Stimulated activated CD4-positive, alpha-beta T cell treated with anti-CD3 and anti-CD28 coated beads, TNF-alpha, amount 100 ng/mL, for 48 hours (primary cell): Measurements from ENCODE around the gene PAM16.
"Not testable (repeated sequence)": the region's sequence is repeated elsewhere in the genome, so short reads cannot be mapped to it uniquely, and the experiment has no call there.

Experiments
- DNase-seq, 3 donors: peaks; one replicate each; pipeline ENCODE4 v3.0.0-alpha.2; 2020; ENCODE audit warnings: low read depth in 3 of 3

The PAM16 gene

DNA sequence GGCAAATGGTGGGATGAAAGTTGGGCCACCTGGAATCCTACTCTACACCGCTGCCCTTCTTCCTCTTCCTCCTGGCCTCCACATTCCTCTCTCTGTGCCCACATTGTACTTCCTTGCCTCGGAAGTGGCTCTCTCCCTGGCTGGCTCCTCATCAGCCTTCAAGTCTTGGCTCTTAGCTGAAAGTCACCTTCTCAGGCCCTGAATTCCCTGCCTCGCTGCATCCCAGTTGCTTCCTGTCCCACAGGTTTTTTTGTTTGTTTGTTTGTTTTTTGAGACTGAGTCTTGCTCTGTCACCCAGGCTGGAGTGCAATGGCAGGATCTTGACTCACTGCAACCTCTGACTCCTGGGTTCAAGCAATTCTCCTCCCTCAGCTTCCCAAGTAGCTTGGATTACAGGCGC, 2.6 kb upstream of the PAM16 start:
- DNase-seq, result no peak

GRCh38 chr16:4352843-4353242, 1.7 kb upstream of the PAM16 start:
- DNase-seq, result no peak

DNA sequence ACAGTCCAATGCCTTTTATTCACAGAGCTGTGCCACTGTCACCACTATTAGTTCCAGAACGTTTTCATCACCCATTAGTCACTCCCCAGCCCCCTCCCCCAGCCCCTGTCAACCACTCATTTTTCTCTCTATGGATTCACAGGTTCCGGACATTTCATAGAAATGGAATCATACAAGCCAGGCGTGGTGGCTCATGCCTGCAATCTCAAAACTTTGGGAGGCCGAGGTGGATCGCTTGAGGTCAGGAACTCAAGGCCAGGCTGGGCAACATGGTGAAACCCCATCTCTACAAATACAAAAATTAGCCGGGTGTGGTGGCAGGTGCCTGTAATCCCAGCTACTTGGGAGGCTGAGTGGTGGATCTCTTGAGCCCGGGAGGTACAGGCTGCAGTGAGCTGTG, 759 bp upstream of the PAM16 start:
- no peak for DNase-seq

DNA sequence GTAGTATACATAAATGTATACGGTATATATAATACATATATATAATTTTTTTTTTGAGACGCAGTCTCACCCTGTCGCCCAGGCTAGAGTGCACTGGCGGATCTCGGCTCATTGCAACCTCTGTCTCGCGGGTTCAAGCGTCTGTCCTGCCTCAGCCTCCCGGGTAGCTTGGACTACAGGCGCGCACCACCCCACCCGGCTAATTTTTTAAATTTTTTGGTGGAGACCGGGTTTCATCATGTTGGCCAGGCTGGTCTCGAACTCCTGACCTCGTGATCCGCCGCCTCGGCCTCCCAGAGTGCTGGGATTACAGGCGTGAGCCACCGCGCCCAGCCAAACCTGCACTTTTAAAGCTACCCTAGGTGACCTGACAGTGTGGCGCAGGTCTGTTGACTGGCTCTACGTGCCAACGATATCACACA, 745 bp downstream of the PAM16 start:
- DNase-seq, result no peak

DNA sequence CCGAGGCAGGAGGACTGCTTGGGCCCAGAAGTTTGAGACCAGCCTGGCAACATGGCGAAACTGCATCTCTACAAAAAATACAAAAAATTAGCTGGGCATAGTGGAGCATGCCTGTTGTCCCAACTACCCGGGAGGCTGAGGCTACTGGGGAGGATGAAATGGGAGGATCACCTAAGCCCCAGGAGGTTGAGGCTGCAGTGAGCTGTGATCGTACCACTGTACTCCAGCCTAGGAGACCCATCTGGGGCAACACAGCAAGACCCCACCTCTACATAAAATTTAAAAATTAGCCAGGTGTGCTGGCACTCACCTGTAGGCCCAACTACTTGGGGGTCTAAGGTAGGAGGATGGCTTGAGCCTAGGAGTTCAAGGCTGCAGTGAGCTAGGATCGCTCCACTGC, 1.8 kb downstream of the PAM16 start:
- DNase-seq, result no peak

- DNase-seq, result no peak
Measured at GRCh38 chr16:4347765-4348509, 3.2 kb downstream of the PAM16 start.

GRCh38 chr16:4347010-4347409, 4.1 kb downstream of the PAM16 start:
- no peak for DNase-seq

- no peak for DNase-seq
Measured at GRCh38 chr16:4345836-4346781, 5.0 kb downstream of the PAM16 start.

GRCh38 chr16:4344983-4345835, 5.9 kb downstream of the PAM16 start:
- DNase-seq, result no peak

- not testable (repeated sequence) for DNase-seq
Measured at GRCh38 chr16:4344300-4344982, 6.7 kb downstream of the PAM16 start.

DNA sequence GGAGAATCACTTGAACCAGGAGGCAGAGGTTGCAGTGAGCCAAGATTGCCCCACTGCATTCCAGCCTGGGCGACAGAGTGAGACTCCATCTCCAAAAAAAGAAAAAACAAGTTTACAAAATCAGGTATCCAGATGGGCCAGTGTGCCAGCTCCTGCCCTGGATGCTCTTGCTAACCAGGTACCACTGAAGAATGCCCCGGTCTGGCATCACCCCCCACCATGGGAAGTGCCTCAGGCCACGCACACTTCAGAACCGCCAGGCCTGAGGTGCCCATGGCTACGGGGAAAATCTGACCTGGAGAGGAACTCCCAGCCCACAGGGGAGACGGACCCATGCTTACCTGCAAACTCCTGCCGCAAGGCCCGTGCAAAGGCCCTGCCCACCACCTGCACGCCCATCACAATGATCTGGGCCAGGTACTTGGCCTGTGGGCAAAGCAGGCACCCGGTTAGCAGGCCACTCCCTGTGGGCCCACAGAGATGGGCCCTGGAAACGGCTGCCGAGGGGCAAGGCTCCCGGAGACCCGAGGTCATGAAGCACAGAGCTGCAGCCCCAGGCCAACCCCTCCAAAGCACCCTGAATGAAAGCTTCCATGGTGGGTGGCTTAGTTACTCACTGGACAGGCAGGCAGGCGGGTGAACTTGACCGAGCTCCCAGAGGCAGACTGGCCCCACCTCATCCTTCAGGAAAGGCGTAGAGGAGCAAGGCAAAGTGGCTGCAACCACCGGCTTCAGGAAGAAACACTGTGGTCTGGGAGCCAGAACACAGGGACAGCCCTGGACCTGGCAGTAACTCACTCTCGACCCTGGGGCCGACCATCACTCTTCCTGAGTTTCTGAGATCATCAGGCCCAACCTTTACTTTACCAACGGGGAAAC, 8.0 kb downstream of the PAM16 start:
- DNase-seq, result no peak

DNA sequence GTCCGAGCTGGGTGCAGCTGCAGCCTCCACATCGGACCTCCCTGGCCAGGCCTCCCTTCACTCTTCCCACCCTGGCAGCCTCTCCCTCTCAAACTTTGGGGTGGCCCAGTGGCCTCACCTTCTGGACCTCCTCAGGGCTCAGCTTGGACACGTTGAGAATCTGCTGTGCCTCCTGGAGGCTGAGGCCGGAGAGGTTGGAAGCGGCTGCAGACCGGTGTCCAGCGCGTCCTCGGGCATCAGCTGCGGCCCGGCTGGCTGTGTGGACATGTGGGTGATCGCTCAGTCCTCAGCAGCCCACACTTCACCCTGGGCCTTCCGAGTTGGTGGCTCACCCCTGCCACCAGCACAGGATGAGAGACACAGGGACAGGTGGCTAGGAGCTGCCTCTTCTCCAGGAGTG, 9.9 kb downstream of the PAM16 start:
- no peak for DNase-seq

- no peak for DNase-seq
Measured at GRCh38 chr16:4340443-4340842, 10.7 kb downstream of the PAM16 start.

GRCh38 chr16:4339909-4340308, 11.2 kb downstream of the PAM16 start:
- DNase-seq, result no peak

- DNase-seq, result no peak
Measured at GRCh38 chr16:4339455-4339854, 11.7 kb downstream of the PAM16 start.

DNA sequence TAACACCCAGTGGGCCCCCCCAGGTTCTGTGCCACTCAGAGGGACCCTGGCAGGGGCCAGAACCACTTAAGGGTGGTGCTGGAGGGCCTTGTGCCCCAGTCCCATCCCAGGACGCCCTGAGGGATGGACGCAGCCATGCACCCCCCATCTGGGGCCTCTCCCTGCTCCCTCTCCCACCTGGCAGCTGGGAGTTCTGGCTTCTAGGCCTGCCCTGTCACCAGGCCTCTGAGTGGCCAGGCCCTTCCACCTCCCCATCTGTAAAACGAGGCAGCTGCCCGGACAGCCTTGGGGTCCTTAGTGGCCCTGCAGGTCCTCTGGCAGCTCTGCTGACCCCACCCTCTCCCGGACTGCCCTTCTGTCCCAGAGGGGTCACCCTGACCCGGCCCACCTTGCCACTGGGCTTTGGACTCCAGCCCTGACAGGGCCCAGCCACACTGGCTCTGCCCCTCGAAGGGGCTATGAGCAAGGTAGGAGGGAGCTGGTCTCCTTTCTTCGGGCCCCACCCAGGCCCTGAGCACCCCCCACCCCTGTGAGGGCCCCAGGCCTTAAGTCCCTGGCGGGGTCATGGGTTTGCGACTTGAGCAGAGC, 12.3 kb downstream of the PAM16 start:
- DNase-seq, result no peak

DNA sequence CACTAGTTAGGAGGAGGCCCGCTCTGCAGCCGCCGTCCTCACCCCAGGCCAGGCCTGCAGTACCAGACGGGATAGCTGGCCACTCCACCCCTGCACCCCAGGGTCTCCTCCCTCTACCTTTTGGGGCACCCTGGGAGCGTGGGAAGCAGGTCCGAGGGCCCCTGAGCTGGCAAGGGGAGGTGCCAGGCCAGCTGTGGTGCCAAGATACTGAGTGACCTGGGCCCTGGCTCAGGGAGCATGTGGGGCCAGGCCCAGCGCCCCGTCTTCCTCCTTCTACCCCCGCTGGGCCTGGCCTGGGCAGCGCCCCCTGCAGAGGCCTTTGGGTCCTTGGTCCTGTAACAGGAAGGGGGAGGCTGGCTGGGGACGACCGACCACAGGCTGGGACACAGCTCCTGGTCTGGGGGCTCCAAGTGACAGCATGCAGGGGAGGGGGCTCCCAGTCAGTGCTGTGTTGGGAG, 13.0 kb downstream of the PAM16 start:
- no peak for DNase-seq

- DNase-seq, result no peak
Measured at GRCh38 chr16:4337540-4338088, 13.5 kb downstream of the PAM16 start.

DNA sequence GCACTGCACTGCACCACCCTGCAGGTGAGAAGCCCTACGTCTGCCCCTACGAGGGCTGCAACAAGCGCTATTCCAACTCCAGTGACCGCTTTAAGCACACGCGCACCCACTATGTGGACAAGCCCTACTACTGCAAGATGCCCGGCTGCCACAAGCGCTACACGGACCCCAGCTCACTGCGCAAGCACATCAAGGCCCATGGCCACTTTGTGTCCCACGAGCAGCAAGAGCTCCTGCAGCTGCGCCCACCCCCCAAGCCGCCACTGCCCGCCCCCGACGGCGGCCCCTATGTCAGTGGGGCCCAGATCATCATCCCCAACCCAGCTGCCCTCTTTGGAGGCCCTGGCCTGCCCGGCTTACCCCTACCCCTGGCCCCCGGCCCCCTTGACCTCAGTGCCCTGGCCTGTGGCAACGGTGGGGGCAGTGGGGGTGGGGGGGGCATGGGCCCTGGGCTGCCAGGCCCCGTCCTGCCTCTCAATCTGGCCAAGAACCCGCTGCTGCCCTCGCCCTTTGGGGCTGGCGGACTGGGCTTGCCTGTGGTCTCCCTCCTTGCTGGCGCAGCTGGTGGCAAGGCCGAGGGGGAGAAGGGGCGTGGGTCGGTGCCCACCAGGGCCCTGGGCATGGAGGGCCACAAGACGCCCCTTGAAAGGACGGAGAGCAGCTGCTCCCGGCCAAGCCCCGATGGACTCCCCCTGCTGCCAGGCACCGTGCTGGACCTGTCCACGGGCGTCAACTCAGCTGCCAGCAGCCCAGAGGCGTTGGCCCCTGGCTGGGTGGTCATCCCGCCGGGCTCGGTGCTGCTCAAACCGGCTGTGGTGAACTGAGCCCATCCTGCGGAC, 14.2 kb downstream of the PAM16 start:
- no peak for DNase-seq
